Epithelial cell of esophagus (primary cell): ENCODE results near the gene CBLL2.
"Not testable (repeated sequence)": the region's sequence is repeated elsewhere in the genome, so short reads cannot be mapped to it uniquely, and the experiment has no call there.

ENCODE experiments used
- DNase-seq: peaks from one replicate; pipeline ENCODE4 v3.0.0; 2010; ENCODE audit warnings: low read depth
- H3K4me3 ChIP-seq: 2 replicates; pipeline ENCODE4 v1.5.1; 2011; ENCODE audit warnings: mild to moderate bottlenecking, low read length, control low read depth
- TF ChIP-seq, protein P1 (sequence below): IDR thresholded peaks from 2 replicates; pipeline ENCODE4 v1.5.1; 2011; ENCODE audit warnings: low read depth, mild to moderate bottlenecking, low read length, control low read depth, inconsistent platforms; ENCODE audit not compliant: insufficient read depth; ENCODE audit errors: missing control alignments

Gene CBLL2

DNA sequence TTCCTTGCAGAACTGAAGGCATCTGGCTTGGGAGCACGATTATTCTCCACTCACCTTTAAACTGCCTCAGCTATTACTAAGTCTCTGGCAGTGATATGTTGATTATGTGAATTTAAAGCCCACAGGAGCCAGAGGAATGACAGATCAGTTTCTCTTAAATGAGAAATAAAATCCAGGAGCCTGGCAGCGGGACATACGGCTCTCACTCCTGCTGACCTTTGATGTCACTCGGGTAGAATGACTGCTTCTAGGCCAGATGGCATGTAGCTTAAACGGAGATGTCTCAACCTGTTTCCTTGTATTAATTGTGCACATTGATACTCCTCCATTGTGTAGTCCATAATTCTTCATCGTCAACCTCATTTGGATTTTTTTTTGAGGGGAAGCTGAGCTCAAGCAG lies 4.0 kb upstream of the CBLL2 start:
- TF ChIP-seq, protein P1, sequence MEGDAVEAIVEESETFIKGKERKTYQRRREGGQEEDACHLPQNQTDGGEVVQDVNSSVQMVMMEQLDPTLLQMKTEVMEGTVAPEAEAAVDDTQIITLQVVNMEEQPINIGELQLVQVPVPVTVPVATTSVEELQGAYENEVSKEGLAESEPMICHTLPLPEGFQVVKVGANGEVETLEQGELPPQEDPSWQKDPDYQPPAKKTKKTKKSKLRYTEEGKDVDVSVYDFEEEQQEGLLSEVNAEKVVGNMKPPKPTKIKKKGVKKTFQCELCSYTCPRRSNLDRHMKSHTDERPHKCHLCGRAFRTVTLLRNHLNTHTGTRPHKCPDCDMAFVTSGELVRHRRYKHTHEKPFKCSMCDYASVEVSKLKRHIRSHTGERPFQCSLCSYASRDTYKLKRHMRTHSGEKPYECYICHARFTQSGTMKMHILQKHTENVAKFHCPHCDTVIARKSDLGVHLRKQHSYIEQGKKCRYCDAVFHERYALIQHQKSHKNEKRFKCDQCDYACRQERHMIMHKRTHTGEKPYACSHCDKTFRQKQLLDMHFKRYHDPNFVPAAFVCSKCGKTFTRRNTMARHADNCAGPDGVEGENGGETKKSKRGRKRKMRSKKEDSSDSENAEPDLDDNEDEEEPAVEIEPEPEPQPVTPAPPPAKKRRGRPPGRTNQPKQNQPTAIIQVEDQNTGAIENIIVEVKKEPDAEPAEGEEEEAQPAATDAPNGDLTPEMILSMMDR, result no peak
- H3K4me3 ChIP-seq, result no peak overlapping the region
- DNase-seq, result no peak

DNA sequence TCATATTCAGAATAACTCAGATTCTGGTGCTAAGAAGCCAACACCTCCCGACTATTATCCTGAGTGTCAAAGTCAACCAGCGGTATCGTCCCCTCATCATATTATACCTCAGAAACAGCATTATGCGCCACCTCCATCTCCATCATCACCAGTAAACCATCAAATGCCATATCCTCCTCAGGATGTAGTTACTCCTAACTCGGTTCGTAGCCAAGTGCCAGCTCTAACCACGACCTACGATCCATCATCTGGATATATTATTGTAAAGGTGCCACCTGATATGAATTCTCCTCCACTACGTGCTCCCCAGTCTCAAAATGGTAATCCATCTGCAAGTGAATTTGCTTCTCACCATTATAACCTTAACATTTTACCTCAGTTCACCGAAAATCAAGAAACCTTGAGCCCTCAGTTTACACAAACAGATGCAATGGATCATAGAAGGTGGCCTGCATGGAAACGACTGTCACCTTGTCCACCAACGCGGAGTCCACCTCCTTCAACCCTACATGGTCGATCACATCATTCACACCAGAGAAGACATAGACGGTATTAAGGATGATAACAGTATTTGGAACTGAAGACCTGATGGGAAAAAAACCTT lies 1.1 kb downstream of the CBLL2 start:
- H3K4me3 ChIP-seq, result no peak overlapping the region
- no peak for DNase-seq
- TF ChIP-seq, protein P1, result no peak

DNA sequence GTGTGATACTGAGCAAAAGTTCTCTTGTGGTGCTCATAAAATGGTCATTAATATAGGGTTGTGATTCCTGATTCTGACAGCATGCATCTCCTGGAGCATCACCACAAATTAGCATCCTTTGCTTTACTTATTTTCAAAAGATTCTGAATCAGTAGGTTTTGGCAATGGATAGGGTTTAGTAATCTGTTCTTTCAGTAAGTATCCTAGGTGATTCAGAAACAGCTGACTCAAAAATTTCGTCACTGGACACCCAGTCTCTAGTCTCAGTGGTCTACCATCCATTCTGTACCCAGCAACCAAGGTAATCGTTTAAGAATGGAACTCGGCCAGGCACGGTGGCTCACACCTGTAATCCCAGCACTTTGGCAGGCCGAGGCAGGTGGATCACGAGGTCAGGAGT lies 4.1 kb downstream of the CBLL2 start:
- DNase-seq, result peak; percentile 24

DNA sequence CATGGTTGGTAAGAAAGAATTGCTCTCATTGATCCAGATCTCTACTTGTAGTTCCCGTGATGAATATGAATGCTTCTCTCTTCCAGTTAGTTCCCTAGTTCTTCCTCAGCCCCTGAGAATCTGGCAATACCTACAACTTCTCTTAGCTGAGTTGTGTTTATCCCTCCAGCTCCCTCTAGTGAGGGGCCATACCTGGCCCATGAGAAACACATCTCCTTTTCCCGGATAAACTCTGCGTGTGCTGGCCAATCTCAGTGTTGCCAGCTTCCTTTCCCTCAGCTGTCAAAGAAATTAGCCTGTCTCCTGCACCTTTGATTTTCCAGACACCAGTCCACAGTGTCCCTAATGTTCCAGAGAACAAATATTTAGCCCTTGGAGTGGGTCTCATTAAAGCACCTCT lies 5.7 kb downstream of the CBLL2 start:
- H3K4me3 ChIP-seq, result no peak overlapping the region
- TF ChIP-seq, protein P1, result peak; percentile 36
- DNase-seq, result peak; percentile 27

More for the DNA sequence above, 4.1 kb downstream of the CBLL2 start:
- TF ChIP-seq, protein P1, result no peak
- no peak overlapping the region for H3K4me3 ChIP-seq

DNA sequence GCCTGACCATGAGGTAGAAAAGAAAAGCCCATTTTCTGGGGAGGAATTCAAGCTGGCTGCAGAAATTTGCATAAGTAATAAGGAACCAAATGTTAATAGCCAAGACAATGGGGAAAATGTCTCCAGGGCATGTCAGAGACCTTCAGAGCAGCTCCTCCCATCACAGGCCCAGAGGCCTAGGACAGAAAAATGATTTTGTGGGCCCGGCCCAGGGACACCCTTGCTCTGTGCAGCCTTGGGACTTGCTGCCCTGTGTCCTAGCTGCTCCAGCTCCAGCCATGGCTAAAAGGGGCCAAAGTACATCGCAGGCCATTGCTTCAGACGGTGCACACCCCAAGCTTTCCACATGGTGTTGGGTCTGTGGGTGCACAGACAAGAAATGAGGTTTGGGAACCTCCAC lies 16.5 kb downstream of the CBLL2 start:
- DNase-seq, H3K4me3 ChIP-seq: not testable (repeated sequence)

DNA sequence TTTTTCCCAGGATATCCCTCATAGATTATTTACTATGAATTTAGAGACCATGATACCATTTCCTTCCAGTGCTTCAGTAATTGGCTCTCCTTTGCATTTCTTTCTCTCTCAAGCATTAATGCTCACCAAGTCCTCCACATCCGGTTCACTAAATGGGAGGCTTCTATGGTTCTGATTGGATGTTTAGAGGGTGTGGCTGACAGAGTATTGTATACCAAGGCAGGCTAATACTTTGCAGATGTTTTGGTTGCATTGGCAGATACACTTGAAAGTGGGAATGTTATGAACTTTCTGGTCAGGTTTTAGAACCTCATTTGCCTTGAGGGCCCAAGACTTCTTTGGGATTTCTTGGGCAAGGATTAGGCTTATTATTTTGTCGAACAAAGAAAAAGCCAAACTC lies 24.2 kb downstream of the CBLL2 start:
- DNase-seq, result no peak
- TF ChIP-seq, protein P1, result no peak
- H3K4me3 ChIP-seq, result no peak overlapping the region

DNA sequence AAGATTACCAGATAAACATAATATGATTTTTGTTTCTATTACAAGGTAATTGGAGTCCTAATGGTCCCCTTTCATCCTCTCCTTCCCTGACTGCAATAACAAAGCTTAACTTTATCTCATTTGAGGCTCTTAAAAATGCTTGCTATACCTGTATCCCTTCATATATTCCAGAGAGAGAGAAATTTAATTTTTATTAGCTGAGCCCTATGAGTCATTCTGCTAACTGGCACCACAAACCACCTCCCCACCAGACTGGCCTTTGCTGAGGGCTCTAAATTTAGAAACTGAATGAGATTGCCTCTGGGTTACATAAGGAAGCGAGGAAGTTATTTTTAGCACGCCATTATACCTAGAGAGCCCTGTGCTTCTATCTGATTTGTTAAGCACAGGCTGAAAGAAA lies 27.4 kb downstream of the CBLL2 start:
- peak; percentile 65 for DNase-seq
- H3K4me3 ChIP-seq, result no peak overlapping the region
- TF ChIP-seq, protein P1, result no peak
